Neural crest cell (in vitro differentiated cells): ENCODE measurements around the gene PPARA. TPM values are rescaled to one million over a fixed set of nuclear protein-coding genes. Genes with fewer than 3 reads are reported as not detected.

Experiments
- DNase-seq: peaks from one replicate; pipeline ENCODE4 v3.0.0; 2021; ENCODE audit warnings: low read depth, mixed read lengths, low spot score
- H3K27ac Mint-ChIP-seq: one replicate; pipeline ENCODE4 v1.8.0; 2021; ENCODE audit warnings: mild to moderate bottlenecking, mixed read lengths; ENCODE audit not compliant: unreplicated experiment
- H3K27me3 Mint-ChIP-seq: 2 replicates; pipeline ENCODE4 v1.8.0; 2021; ENCODE audit warnings: low read depth, mild to moderate bottlenecking, mixed read lengths
- H3K36me3 Mint-ChIP-seq: 2 replicates; pipeline ENCODE4 v1.8.0; 2021; ENCODE audit warnings: low read depth, mild to moderate bottlenecking, mixed read lengths
- H3K4me1 Mint-ChIP-seq: 2 replicates; pipeline ENCODE4 v1.8.0; 2021; ENCODE audit warnings: mixed read lengths
- H3K4me3 Mint-ChIP-seq: one replicate; pipeline ENCODE4 v1.8.0; 2021; ENCODE audit warnings: mild to moderate bottlenecking, mixed read lengths
- H3K9me3 Mint-ChIP-seq: 2 replicates; pipeline ENCODE4 v1.8.0; 2021; ENCODE audit warnings: mixed read lengths
- total RNA-seq: library from RNA; stranded (reverse); gene quantifications from 2 replicates; pipeline ENCODE4 v1.2.1, GENCODE V29; 2021
- TF ChIP-seq, protein P1 (sequence below): fragments of 200-600 bp; sonication (generic); conservative IDR thresholded peaks from 2 replicates; pipeline ENCODE4 v1.5.0; 2021; ENCODE audit warnings: antibody characterized with exemption, mild to moderate bottlenecking

Gene PPARA
- total RNA-seq, 1 donor from 2014 or later: 15.6 TPM

GRCh38 chr22:46133588-46133855 is 16.8 kb upstream of the PPARA start:
- Mint-ChIP-seq H3K27ac (no peak overlapping the region), H3K36me3 (no peaks in the 10 kb centered on the region), H3K27me3 (no peaks in the 10 kb centered on the region), H3K4me1 (peaks cover 25% of the 10 kb centered on the region), H3K9me3 (no peaks in the 10 kb centered on the region), H3K4me3 (no peak overlapping the region)
- no peak for DNase-seq
- TF ChIP-seq, protein P1, sequence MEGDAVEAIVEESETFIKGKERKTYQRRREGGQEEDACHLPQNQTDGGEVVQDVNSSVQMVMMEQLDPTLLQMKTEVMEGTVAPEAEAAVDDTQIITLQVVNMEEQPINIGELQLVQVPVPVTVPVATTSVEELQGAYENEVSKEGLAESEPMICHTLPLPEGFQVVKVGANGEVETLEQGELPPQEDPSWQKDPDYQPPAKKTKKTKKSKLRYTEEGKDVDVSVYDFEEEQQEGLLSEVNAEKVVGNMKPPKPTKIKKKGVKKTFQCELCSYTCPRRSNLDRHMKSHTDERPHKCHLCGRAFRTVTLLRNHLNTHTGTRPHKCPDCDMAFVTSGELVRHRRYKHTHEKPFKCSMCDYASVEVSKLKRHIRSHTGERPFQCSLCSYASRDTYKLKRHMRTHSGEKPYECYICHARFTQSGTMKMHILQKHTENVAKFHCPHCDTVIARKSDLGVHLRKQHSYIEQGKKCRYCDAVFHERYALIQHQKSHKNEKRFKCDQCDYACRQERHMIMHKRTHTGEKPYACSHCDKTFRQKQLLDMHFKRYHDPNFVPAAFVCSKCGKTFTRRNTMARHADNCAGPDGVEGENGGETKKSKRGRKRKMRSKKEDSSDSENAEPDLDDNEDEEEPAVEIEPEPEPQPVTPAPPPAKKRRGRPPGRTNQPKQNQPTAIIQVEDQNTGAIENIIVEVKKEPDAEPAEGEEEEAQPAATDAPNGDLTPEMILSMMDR: no peak

DNA sequence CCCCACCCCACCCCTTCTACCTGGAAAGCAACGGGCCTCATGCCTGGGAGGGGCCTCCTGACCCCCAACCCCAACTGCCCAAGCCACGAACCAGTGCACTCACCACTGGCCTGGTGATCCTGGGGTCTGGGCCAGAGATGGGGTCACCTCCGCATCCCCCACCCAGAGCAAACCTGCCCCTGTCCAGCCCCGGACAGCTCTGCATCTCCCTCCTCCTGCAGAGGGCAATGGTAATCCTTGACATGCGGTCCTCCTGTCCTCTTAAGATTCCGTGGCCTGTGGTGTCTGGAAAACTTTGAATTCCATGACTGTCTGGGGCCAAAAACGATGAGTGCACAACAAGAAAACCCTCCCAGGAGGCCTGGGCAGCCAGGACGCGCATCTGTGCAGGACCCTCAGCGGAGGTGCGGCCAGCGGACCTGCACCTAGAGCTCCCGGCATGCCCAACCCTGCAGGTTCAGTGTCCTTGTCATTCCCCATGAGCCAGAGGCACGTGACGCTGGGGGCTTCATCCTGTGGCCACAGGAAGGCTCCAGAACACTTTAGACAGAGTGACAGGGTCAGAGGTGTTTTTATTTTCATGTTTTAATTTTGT is 16.1 kb upstream of the PPARA start:
- Mint-ChIP-seq H3K27ac (no peak overlapping the region), H3K4me3 (no peak overlapping the region), H3K36me3 (no peaks in the 10 kb centered on the region), H3K9me3 (no peaks in the 10 kb centered on the region), H3K4me1 (peaks cover 25% of the 10 kb centered on the region), H3K27me3 (no peaks in the 10 kb centered on the region)
- no peak for DNase-seq
- TF ChIP-seq, protein P1: no peak

GRCh38 chr22:46135611-46136485 is 14.5 kb upstream of the PPARA start:
- TF ChIP-seq, protein P1: no peak
- Mint-ChIP-seq H3K36me3 (no peaks in the 10 kb centered on the region), H3K4me1 (peaks cover 25% of the 10 kb centered on the region), H3K27me3 (no peaks in the 10 kb centered on the region), H3K4me3 (peak overlapping the region; percentile 31), H3K27ac (peak overlapping the region; percentile 81), H3K9me3 (no peaks in the 10 kb centered on the region)
- DNase-seq: no peak

DNA sequence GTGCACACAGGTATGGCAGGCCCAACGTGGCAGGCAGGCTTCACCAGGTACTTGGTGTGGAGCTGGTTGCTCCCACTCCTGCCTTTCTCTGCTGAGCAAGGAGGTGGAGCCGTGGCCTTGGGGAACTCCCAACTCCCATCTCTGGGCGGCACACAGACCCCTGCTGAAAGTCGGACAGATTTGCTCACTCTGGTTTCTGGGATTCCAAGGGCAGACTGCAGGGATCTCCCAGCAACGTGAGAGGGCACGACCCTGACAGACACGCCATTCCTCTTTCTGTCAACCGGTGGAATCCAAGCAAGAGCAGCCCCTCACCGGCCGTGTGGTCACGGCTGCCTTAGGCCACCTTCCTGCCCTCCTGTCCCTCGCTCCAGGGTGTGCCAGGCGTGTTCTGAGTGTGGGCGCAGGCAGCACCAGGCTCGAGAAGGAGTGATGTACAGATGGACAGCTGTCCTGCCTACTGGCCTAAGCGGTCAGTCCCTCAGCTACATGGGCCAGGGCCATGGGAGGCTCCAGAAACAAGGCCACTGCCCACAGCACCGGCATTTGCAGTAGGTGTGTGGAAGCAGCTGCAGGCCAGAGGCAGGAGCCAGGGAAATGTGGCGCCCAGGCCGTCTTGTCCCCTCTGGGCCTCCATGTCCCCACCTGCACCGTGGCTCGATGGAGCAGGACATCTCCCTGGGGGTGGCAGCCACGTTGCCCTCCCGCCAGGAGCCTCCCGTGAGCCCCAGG is 13.7 kb upstream of the PPARA start:
- Mint-ChIP-seq H3K36me3 (no peaks in the 10 kb centered on the region), H3K27me3 (no peaks in the 10 kb centered on the region), H3K9me3 (no peaks in the 10 kb centered on the region), H3K27ac (no peak overlapping the region), H3K4me1 (peaks cover 25% of the 10 kb centered on the region), H3K4me3 (no peak overlapping the region)
- TF ChIP-seq, protein P1: no peak
- no peak for DNase-seq

DNA sequence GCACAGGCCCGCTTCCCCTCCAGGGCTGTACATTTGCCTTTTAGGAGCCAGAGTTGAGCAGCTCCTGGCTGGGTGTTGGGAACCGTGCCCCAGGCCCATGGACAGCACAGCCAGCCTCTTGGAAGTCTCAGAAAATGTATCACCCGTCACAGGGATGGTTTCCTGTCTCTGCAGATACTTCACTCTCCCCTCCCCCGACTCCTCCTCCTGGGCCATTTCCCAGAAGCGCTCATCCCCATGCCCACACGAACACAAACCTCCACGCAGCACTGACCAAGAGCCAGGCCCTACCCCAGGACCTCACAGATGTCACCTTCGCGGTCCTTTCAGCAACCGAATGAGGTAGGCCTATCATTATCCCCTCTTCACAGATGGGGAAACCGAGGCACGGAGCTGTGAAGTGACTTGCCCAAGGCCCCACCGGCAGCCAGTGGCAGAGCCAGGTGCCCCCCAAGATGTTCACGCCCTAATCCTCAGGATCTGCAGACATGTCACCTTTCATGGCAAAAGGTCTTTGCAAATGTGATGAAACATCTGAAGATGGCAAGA is 13.0 kb upstream of the PPARA start:
- TF ChIP-seq, protein P1: no peak
- Mint-ChIP-seq H3K9me3 (no peaks in the 10 kb centered on the region), H3K4me3 (no peak overlapping the region), H3K27me3 (no peaks in the 10 kb centered on the region), H3K27ac (peak overlapping the region; percentile 86), H3K4me1 (peaks cover 25% of the 10 kb centered on the region), H3K36me3 (no peaks in the 10 kb centered on the region)
- DNase-seq: no peak
